GM23248 (cell line): ENCODE results near the gene MIB2. TPM values are rescaled to one million over a fixed set of nuclear protein-coding genes. Genes with fewer than 3 reads are reported as not detected.
"Not testable (repeated sequence)": the region's sequence is repeated elsewhere in the genome, so short reads cannot be mapped to it uniquely, and the experiment has no call there.

Experiments used
- DNase-seq: peaks from one replicate; pipeline ENCODE4 v3.0.0-alpha.2; 2015
- H2AFZ ChIP-seq: fragments of 200-600 bp; sonication (generic); 2 replicates; pipeline ENCODE4 v1.6.1; 2016; ENCODE audit warnings: antibody characterized with exemption
- H3F3A ChIP-seq: fragments of 200-600 bp; sonication (generic); 2 replicates; pipeline ENCODE4 v1.6.1; 2016; ENCODE audit warnings: mild to moderate bottlenecking, antibody characterized with exemption, mixed run types; ENCODE audit not compliant: insufficient read depth
- H3K27ac ChIP-seq: fragments of 200-600 bp; sonication (generic); 2 replicates; pipeline ENCODE4 v1.5.1; 2016; ENCODE audit warnings: mild to moderate bottlenecking
- H3K27me3 ChIP-seq: fragments of 200-600 bp; sonication (generic); replicated peaks from 2 replicates; pipeline ENCODE4 v1.6.1; 2016; ENCODE audit warnings: mild to moderate bottlenecking; ENCODE audit not compliant: insufficient read depth
- H3K36me3 ChIP-seq: fragments of 200-600 bp; sonication (generic); 2 replicates; pipeline ENCODE4 v1.6.1; 2016; ENCODE audit warnings: low read depth, mild to moderate bottlenecking
- H3K4me1 ChIP-seq: fragments of 200-600 bp; sonication (generic); 2 replicates; pipeline ENCODE4 v1.6.1; 2016; ENCODE audit warnings: mild to moderate bottlenecking; ENCODE audit not compliant: insufficient read depth
- H3K4me2 ChIP-seq: fragments of 200-600 bp; sonication (generic); one replicate; pipeline ENCODE4 v1.6.1; 2016; ENCODE audit warnings: mild to moderate bottlenecking; ENCODE audit not compliant: unreplicated experiment
- H3K4me3 ChIP-seq: fragments of 200-600 bp; sonication (generic); 2 replicates; pipeline ENCODE4 v1.5.1; 2016; ENCODE audit warnings: mild to moderate bottlenecking
- H3K79me2 ChIP-seq: fragments of 200-600 bp; sonication (generic); 2 replicates; pipeline ENCODE4 v1.6.1; 2016; ENCODE audit warnings: mild to moderate bottlenecking; ENCODE audit not compliant: insufficient read depth
- H3K9ac ChIP-seq: fragments of 200-600 bp; sonication (generic); 2 replicates; pipeline ENCODE4 v1.6.1; 2016; ENCODE audit warnings: mild to moderate bottlenecking
- H3K9me2 ChIP-seq: fragments of 200-600 bp; sonication (generic); 2 replicates; pipeline ENCODE4 v1.6.1; 2016; ENCODE audit warnings: mixed run types, mild to moderate bottlenecking, moderate library complexity; ENCODE audit not compliant: insufficient read depth
- H3K9me3 ChIP-seq: fragments of 200-600 bp; sonication (generic); one replicate; pipeline ENCODE4 v1.6.1; 2017; ENCODE audit warnings: low read depth
- H4K20me1 ChIP-seq: fragments of 200-600 bp; sonication (generic); 2 replicates; pipeline ENCODE4 v1.6.0; 2016; ENCODE audit not compliant: insufficient read depth
- WGBS, 2 experiments: methylation state at CpG; one replicate each; pipeline ENCODE4 v1.1.6; 2015 to 2017; ENCODE audit warnings: low lambda C conversion rate in 2 of 2, low coverage in 1 of 2; ENCODE audit errors: missing lambda C conversion rate in 2 of 2; 5-methylcytosine and 5-hydroxymethylcytosine counted together
- in situ Hi-C: fragments of 300-500 bp; cut with MboI; formaldehyde crosslinking; loops from 2 replicates; pipeline ENCODE4 v1.15.0; 2020
- polyA plus RNA-seq: library from polyadenylated mRNA; unstranded; fragments of >200 nt; fragmentation: Nextera tagmentation; extraction: Ambion mirVana; gene quantifications from 2 replicates; pipeline ENCODE4 v1.2.1, GENCODE V29; 2016
- total RNA-seq: library from RNA; depleted of rRNA; stranded (reverse); fragments of >200 nt; shearing (Covaris generic); gene quantifications from 2 replicates; pipeline ENCODE4 v1.2.3, GENCODE V29; 2014

The MIB2 gene
- total and polyA plus RNA-seq, 2 experiments from 2014 or later = 30.3 to 70.5 TPM

DNA sequence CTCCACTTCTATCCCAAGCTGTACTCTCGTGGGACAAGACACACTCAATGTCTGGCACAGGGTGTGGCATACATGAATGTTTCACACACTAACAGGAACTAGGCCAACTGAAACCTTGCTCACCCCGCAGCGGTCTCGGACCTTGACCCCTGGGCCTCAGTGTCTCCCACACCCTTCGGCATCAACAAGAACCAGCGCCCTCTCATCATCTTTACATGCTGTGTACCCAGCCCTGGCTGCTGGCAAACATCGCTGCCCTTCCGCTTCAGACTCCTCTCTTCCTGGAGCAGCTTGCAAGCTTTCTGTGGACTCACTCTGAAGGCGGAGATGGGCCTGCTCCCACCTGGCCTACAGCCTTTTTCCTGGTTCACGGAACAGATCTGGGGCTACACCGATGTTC lies 33.0 kb downstream of the MIB2 start:
- H3K27me3 ChIP-seq, H3K4me2 ChIP-seq, DNase-seq, H4K20me1 ChIP-seq, H2AFZ ChIP-seq, H3K9me2 ChIP-seq, H3K9ac ChIP-seq, H3K9me3 ChIP-seq, H3K27ac ChIP-seq, H3K36me3 ChIP-seq, H3K4me1 ChIP-seq, H3K79me2 ChIP-seq, in situ Hi-C loops, H3K4me3 ChIP-seq, H3F3A ChIP-seq: not testable (repeated sequence)
- 86 to 88% methylated on average over 11 of the region's 11 CpGs for WGBS, 2 experiments

DNA sequence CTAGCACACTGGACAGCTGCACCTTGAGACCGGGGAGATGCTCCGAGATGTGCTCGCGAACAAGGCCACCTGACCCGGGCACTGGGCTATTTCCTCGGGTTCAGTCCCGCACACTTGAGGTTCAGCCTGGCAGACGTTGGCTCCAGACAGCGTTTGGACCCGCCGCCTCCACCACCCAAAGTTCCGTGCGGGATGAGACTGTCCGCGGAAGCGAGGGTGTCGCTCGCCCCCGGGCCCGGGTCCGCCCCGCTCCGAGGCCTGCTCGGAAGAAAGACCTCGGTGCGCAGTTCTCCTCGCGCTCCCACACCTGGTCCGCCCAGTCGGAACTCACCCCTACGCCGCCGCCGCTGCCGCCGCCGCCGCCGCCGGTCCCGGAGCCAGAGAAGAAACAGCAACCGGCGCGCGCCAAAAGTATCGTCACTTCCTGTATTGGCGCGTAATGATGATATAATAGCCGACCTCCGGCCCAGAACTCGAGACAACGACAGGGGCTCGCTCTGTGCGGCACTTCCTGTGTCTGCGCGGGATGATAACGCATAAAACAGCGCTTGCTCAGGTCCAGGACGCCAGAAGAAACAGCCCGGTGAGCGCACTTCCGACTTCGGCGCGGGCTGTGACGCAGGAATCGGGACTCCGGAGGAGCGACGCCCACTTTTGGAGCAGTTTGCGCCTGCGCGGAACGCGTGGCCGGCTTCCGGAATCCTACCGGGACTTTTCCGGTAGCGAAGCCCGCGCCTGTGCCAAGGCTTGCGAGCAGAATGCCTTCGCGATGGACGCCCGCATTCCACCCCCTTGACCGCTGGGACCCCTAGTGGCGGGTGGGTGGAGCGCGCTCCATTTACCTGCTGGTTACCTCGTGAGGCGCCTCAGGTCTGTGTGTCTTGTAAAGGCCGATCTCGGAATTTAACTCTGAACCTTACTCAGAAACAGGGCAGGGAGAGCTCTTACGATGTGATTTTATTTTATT lies 43.6 kb downstream of the MIB2 start, which contains the start of gene CDK11B:
Gene CDK11B (minus strand): TSS at position 422 of the 967 bp plus-strand sequence. CDS start 1,519 bp downstream, outside the sequence.
- Histone ChIP-seq H3K9ac (peak within 1 kb of the TSS; percentile 94), H3K4me2 (peak within 1 kb of the TSS; percentile 65), H3F3A (peaks cover 26% of the 10 kb centered on the region), H3K79me2 (peaks cover 44% of the 10 kb centered on the region), H3K27ac (peak within 1 kb of the TSS; percentile 99), H3K4me1 (peaks cover 35% of the 10 kb centered on the region), H2AFZ (peak within 1 kb of the TSS; percentile 72), H3K4me3 (peak within 1 kb of the TSS; percentile 83), H3K36me3 (peaks cover 11% of the 10 kb centered on the region)
- H3K27me3 ChIP-seq, in situ Hi-C loops, H3K9me3 ChIP-seq, H4K20me1 ChIP-seq, H3K9me2 ChIP-seq: not testable (repeated sequence)
- peak; percentile 96 for DNase-seq
- 1% methylated on average over 56 to 64 of the region's 96 CpGs for WGBS, 2 experiments

DNA sequence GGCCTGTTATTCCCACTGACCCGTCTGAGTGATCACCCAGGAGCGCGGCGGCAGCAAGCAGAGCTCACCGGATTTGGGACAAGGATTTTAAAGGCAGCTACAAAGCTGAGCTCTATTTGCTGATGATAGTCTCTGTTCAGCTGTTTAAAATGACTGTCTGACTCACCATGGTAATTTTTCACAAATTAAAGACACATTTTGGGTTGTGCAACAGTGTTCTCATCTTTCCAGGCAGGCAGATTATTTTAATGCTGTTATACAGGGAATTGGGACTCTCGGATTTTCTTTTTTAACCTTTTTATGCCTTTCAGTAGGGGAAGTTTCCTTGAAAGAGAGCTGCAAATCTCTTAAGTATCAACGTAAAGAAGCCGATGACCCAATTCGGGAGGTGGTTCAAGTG lies 47.1 kb downstream of the MIB2 start:
- peaks cover 30% of the 10 kb centered on the region for H3K4me1 ChIP-seq
- 0 to 1% methylated on average over 9 of the region's 9 CpGs for WGBS, 2 experiments
- H3K36me3 ChIP-seq = peaks cover 13% of the 10 kb centered on the region; the same call in 1 of the 2 replicates
- H3K9me3 ChIP-seq, DNase-seq, in situ Hi-C loops, H3K9me2 ChIP-seq, H4K20me1 ChIP-seq, H3K27me3 ChIP-seq: not testable (repeated sequence)
- peak overlapping the region; percentile 95 for H3K27ac ChIP-seq
- H3K4me2 ChIP-seq = peak overlapping the region; percentile 93
- peaks cover 26% of the 10 kb centered on the region for H3F3A ChIP-seq
- peaks cover 11% of the 10 kb centered on the region for H3K79me2 ChIP-seq
- peak overlapping the region; percentile 1; the same call in 1 of the 2 replicates for H2AFZ ChIP-seq
- peak overlapping the region; percentile 78 for H3K9ac ChIP-seq
- peak overlapping the region; percentile 56 for H3K4me3 ChIP-seq

DNA sequence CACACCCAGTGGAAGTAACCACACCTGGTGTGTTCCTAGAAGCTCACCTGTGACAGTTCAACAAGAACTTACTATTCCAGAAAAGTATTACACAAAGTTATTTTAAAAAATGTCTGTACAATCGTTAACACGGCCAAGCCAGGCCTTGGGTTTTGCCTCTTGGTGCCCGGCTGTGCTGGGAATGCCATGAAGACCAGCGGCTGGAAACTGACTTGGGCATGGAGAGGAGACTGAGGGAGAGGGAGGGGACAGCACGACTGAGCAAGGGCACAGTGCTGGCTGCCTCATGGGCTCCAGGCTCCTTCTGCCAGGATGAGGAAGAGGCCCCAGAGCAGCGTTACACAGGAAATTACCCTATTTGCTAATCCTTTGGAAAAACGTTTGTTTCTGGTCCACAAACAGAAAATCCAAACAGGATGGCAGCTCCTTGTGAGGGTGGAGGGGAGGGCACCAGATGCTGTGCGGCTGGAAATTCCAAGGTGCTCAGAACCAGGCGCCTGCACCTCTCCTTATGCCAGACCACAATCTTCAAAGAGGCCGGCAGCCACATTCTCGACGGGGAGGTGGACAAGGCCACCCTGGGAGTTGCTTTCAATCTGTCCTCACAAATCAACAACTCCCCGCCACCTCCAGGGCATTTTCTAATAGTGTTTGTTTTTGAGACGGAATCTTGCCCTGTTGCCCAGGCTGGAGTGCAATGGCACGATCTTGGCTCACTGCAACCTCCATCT lies 47.7 kb downstream of the MIB2 start:
- peak; percentile 48 for DNase-seq
- H4K20me1 ChIP-seq, H3K27me3 ChIP-seq, H3K79me2 ChIP-seq, H3K9me3 ChIP-seq, in situ Hi-C loops, H3K9me2 ChIP-seq: not testable (repeated sequence)
- Histone ChIP-seq H3K4me2 (peak overlapping the region; percentile 93), H3K4me1 (peaks cover 27% of the 10 kb centered on the region), H3K27ac (peak overlapping the region; percentile 95), H3K4me3 (peak overlapping the region; percentile 56), H3F3A (peaks cover 26% of the 10 kb centered on the region), H2AFZ (peak overlapping the region; percentile 1; the same call in 1 of the 2 replicates), H3K36me3 (peaks cover 13% of the 10 kb centered on the region; the same call in 1 of the 2 replicates), H3K9ac (peak overlapping the region; percentile 78)
- WGBS, 2 experiments = 10% methylated on average over 15 of the region's 15 CpGs

DNA sequence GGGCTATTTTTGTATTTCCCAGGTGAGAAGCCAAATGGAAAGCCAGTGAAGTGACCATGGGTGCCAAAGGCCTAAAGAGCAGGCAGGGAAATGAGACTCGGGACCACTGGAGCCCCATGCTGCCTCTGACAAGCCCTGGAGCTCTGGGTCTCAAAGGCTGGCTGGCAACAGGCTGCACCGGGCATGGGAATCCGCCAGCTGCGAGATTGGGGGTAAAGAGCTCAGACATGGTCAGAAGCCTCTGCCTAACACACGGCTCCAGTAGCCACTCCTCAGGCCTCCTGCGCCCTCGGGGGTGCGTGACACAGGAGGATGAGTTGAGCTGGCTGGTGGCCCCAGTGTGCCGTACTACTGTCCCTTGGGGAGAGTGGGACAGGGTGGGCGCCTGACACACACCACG lies 49.0 kb downstream of the MIB2 start:
- H3K4me3 ChIP-seq, H3K4me2 ChIP-seq, H3K9ac ChIP-seq, H3K27ac ChIP-seq, in situ Hi-C loops, H2AFZ ChIP-seq, DNase-seq, H3K9me2 ChIP-seq, H3K79me2 ChIP-seq, H3K9me3 ChIP-seq, H4K20me1 ChIP-seq, H3K27me3 ChIP-seq: not testable (repeated sequence)
- WGBS, 2 experiments = 69 to 81% methylated on average over 2 to 10 of the region's 11 CpGs
- Histone ChIP-seq H3F3A (peaks cover 26% of the 10 kb centered on the region), H3K36me3 (peaks cover 13% of the 10 kb centered on the region; the same call in 1 of the 2 replicates), H3K4me1 (peaks cover 26% of the 10 kb centered on the region)
